BE2C (cell line): ENCODE measurements around the gene TLK2.

ENCODE experiments used
- DNase-seq: peaks from one replicate; pipeline ENCODE4 v3.0.0-alpha.2; 2020
- H3K27me3 ChIP-seq: fragments of 250-450 bp; sonication (Bioruptor Pico); 2 replicates; pipeline ENCODE4 v1.5.1; 2020; ENCODE audit warnings: mild to moderate bottlenecking
- H3K36me3 ChIP-seq: fragments of 250-450 bp; sonication (Bioruptor Pico); 2 replicates; pipeline ENCODE4 v1.5.1; 2020; ENCODE audit warnings: mild to moderate bottlenecking
- H3K4me1 ChIP-seq: fragments of 250-450 bp; sonication (Bioruptor Pico); 2 replicates; pipeline ENCODE4 v1.5.1; 2020
- H3K4me3 ChIP-seq: 2 replicates; pipeline ENCODE4 v1.5.1; 2011; ENCODE audit warnings: low read depth, low read length
- H3K9me3 ChIP-seq: fragments of 250-450 bp; sonication (Bioruptor Pico); 2 replicates; pipeline ENCODE4 v1.5.1; 2020
- CTCF ChIP-seq: IDR thresholded peaks from 2 replicates; pipeline ENCODE4 v1.5.1; 2012; ENCODE audit warnings: mild to moderate bottlenecking, low read depth, low read length

The TLK2 gene

DNA sequence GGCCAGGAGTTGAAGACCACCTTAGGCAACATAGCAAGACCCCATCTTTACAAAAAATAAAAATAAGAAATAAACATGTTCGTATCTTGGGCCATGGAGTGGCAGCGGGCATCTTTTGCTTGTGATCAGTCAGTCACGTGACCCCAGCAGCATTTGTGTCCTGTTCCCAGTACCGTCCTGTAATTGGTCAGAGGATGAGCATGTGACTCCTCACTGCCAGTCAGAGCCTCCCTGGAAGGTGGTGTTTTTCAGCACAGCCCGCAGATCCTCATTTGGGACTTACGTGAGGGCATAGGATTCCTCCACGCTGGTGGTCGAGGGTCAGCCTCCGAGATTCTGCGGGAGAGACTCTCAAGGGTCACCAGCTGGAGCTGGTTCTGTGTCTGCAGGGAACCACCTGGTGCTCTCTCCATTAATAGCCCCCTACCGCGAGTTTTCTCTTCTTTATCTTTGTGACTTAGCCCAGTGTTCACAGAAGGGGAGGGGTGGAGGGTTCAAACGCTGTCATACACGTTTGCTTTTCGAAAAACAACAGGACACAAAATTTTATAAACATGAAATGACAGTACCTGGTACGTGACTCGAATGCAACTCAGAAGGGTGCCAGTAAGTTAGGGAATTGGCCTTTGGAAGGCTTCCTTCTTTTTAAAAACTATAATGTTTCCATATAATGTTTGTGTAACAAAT, 166.0 kb downstream of the TLK2 start:
- H3K4me1 ChIP-seq, result no peaks in the 10 kb centered on the region
- TF ChIP-seq CTCF, result no peak
- peak; percentile 94 for DNase-seq
- no peaks in the 10 kb centered on the region for H3K27me3 ChIP-seq
- no peaks in the 10 kb centered on the region for H3K36me3 ChIP-seq
- H3K9me3 ChIP-seq, result no peaks in the 10 kb centered on the region
- H3K4me3 ChIP-seq, result peak overlapping the region; percentile 69

GRCh38 chr17:62648251-62648955, 169.8 kb downstream of the TLK2 start:
- Histone ChIP-seq H3K27me3 (no peaks in the 10 kb centered on the region), H3K36me3 (no peaks in the 10 kb centered on the region), H3K4me3 (no peak overlapping the region), H3K9me3 (no peaks in the 10 kb centered on the region), H3K4me1 (peaks cover 1% of the 10 kb centered on the region)
- no peak for DNase-seq
- no peak for TF ChIP-seq CTCF

DNA sequence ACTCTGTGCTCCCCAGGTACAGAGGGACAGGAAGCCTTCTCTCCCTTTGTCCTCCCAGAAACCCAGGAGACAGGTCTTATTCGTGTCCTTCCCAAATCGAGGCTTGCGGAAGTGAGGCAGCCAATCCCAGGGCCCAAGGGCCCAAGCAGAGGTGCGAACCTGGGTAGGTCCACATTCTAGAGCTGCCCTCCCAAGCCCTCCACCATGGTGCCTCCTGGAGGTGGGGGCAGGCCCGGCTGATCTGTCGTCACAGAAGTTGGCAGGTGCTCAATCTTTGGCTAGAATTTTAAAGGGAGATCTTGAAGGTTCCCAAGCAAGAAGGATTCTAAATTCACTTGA, 170.3 kb downstream of the TLK2 start:
- no peak for TF ChIP-seq CTCF
- H3K4me1 ChIP-seq, result peaks cover 6% of the 10 kb centered on the region
- H3K9me3 ChIP-seq, result no peaks in the 10 kb centered on the region
- no peak overlapping the region for H3K4me3 ChIP-seq
- no peak for DNase-seq
- no peaks in the 10 kb centered on the region for H3K27me3 ChIP-seq
- H3K36me3 ChIP-seq, result no peaks in the 10 kb centered on the region

GRCh38 chr17:62649570-62649969, 170.9 kb downstream of the TLK2 start:
- peaks cover 12% of the 10 kb centered on the region for H3K4me1 ChIP-seq
- no peaks in the 10 kb centered on the region for H3K9me3 ChIP-seq
- no peak for DNase-seq
- no peaks in the 10 kb centered on the region for H3K36me3 ChIP-seq
- TF ChIP-seq CTCF, result no peak
- no peak overlapping the region for H3K4me3 ChIP-seq
- H3K27me3 ChIP-seq, result no peaks in the 10 kb centered on the region

GRCh38 chr17:62650587-62650986, 172.0 kb downstream of the TLK2 start:
- TF ChIP-seq CTCF, result no peak
- H3K4me1 ChIP-seq, result peaks cover 12% of the 10 kb centered on the region
- DNase-seq, result no peak

More at GRCh38 chr17:62650587-62650986, 172.0 kb downstream of the TLK2 start:
- no peaks in the 10 kb centered on the region for H3K9me3 ChIP-seq
- no peaks in the 10 kb centered on the region for H3K27me3 ChIP-seq
- no peak overlapping the region for H3K4me3 ChIP-seq
- no peaks in the 10 kb centered on the region for H3K36me3 ChIP-seq
